ENCODE results near the gene DNASE1. TPM values are rescaled to one million over a fixed set of nuclear protein-coding genes. Genes with fewer than 3 reads are reported as not detected.

DNASE1 gene
- total RNA-seq, 1 donor from 2014 or later, result 49.3 TPM

DNA sequence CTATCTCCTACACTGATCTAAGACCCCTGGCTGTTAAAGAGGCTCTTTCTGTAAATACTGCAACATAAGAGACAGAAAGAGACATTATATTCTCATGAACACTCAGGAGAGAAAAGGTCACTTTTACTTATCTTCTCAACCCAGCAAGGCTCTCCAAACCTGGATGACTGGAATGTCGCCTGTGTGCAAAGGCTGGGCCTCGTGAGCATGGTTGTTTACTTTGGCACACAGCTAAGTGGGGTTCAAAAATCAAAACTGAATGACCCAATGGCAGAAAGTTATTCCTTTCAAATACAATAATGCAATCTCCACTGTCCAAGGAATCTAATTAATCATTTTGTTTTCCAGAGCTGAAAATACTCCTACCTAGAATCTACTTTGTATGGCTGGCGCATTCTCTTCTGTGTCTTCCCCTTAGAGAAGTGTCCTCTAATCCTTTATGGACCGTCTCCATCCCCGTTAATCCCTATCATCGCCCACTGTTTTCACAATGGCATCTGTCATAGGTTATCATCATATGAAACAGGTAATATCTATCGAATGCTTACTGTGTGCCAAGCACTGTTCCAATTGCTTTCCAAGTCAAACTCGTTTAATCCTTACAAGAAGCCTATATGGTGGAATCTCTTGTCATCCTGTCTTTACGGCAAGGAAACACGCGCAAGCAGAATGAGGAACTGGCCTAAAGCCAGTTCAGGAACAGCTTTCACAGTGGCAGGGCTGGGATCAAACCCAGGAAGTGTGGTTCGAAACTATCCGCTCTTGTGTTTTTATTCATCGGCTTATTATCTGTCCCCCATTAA lies 44.4 kb upstream of the DNASE1 start:
- TF ChIP-seq, protein P1, sequence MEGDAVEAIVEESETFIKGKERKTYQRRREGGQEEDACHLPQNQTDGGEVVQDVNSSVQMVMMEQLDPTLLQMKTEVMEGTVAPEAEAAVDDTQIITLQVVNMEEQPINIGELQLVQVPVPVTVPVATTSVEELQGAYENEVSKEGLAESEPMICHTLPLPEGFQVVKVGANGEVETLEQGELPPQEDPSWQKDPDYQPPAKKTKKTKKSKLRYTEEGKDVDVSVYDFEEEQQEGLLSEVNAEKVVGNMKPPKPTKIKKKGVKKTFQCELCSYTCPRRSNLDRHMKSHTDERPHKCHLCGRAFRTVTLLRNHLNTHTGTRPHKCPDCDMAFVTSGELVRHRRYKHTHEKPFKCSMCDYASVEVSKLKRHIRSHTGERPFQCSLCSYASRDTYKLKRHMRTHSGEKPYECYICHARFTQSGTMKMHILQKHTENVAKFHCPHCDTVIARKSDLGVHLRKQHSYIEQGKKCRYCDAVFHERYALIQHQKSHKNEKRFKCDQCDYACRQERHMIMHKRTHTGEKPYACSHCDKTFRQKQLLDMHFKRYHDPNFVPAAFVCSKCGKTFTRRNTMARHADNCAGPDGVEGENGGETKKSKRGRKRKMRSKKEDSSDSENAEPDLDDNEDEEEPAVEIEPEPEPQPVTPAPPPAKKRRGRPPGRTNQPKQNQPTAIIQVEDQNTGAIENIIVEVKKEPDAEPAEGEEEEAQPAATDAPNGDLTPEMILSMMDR (IDR thresholded peaks at IDR 0.05; ENCODE audit: unreplicated experiment), result no peak
- H3K9me3 Mint-ChIP-seq (ENCODE audit: low read depth), result no peaks in the 10 kb centered on the region
- DNase-seq (ENCODE audit: low spot score, unreplicated experiment), result no peak
- H3K27ac Mint-ChIP-seq, result peak overlapping the region; percentile 71
- H3K4me3 Mint-ChIP-seq (ENCODE audit: low read depth), result peak overlapping the region; percentile 100
- H3K4me1 Mint-ChIP-seq (ENCODE audit: low read depth), result peaks cover 24% of the 10 kb centered on the region
- no peaks in the 10 kb centered on the region for H3K27me3 Mint-ChIP-seq
- peaks cover 6% of the 10 kb centered on the region for H3K36me3 Mint-ChIP-seq (ENCODE audit: insufficient read depth)

DNA sequence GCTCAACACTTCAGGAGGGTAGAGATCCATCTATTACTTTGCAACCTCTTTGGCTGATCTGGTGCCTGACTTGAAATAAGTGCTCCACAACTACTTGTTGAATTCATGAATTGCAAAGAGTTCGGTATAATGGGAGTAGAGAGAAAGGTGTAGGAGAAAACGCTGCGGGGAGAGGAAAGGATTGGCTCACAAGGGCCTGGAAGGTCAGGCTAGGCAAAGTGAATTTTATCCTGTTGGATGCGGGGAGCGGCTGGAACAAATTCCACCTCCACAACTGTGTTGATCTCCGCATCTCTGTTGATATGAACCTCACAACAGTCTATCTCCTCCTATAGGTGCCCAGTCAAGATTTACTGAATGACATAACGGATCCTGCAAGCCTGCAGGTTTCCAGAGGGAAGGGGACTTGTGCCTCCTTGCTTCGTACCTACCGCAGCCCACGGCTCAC lies 43.8 kb upstream of the DNASE1 start:
- no peak for DNase-seq (ENCODE audit: low spot score, unreplicated experiment)
- no peaks in the 10 kb centered on the region for H3K9me3 Mint-ChIP-seq (ENCODE audit: low read depth)
- TF ChIP-seq, protein P1 (IDR thresholded peaks at IDR 0.05; ENCODE audit: unreplicated experiment), result no peak
- H3K27ac Mint-ChIP-seq, result peak overlapping the region; percentile 71
- peaks cover 9% of the 10 kb centered on the region for H3K36me3 Mint-ChIP-seq (ENCODE audit: insufficient read depth)
- peak overlapping the region; percentile 100 for H3K4me3 Mint-ChIP-seq (ENCODE audit: low read depth)
- H3K4me1 Mint-ChIP-seq (ENCODE audit: low read depth), result peaks cover 27% of the 10 kb centered on the region
- no peaks in the 10 kb centered on the region for H3K27me3 Mint-ChIP-seq

DNA sequence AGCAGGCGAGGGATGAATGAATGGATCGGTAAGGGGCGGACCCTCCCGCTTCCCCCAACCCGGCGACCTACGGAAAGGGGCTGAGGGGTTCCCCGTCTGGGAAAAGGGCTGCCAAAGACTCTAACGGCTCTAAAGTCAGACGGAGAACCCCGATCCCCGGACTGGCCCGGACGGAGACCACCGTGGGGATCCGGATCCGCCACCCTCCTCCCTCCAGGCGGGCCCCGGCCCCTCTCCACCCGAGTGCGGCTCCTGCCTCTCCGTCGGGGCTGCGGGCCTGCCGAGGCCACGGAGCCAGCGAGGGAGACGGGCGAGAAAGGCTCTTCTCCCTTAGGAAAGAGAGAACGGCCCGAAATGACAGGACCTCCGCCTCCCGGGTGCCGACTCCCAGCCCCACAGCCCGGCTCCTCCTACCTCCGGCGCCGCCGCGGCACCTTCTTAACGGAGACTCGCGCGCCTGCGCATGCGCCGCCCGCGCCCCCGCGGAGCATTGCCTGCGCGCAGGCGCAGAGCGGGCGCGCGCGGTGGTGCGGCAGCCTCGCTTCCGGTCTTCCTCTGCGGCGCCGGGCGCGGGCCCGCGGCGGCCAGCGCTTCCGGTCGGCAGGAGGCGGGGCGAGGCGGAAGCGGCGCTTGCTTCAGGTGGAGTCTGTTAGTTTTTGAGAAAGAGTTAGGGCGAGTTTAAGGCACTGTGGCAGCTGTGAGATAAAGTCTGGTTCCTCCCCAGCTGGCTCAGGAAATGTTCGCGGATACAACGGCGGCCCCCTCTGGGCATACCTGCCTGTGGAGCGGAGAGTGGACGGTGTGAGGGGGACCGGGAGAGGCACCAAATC lies 43.1 kb upstream of the DNASE1 start, which contains the start of gene SLX4:
TSS of gene SLX4 (minus strand) at position 461 of the 830 bp plus-strand sequence. CDS start 2,642 bp downstream, outside the sequence.
- Mint-ChIP-seq H3K4me3 (ENCODE audit: low read depth) (peak within 1 kb of the TSS; percentile 100), H3K9me3 (ENCODE audit: low read depth) (no peaks in the 10 kb centered on the region), H3K27me3 (no peaks in the 10 kb centered on the region), H3K36me3 (ENCODE audit: insufficient read depth) (peaks cover 9% of the 10 kb centered on the region), H3K27ac (peak within 1 kb of the TSS; percentile 99), H3K4me1 (ENCODE audit: low read depth) (peaks cover 27% of the 10 kb centered on the region)
- peak; percentile 89 for DNase-seq (ENCODE audit: low spot score, unreplicated experiment)
- TF ChIP-seq, protein P1 (IDR thresholded peaks at IDR 0.05; ENCODE audit: unreplicated experiment), result no peak

DNA sequence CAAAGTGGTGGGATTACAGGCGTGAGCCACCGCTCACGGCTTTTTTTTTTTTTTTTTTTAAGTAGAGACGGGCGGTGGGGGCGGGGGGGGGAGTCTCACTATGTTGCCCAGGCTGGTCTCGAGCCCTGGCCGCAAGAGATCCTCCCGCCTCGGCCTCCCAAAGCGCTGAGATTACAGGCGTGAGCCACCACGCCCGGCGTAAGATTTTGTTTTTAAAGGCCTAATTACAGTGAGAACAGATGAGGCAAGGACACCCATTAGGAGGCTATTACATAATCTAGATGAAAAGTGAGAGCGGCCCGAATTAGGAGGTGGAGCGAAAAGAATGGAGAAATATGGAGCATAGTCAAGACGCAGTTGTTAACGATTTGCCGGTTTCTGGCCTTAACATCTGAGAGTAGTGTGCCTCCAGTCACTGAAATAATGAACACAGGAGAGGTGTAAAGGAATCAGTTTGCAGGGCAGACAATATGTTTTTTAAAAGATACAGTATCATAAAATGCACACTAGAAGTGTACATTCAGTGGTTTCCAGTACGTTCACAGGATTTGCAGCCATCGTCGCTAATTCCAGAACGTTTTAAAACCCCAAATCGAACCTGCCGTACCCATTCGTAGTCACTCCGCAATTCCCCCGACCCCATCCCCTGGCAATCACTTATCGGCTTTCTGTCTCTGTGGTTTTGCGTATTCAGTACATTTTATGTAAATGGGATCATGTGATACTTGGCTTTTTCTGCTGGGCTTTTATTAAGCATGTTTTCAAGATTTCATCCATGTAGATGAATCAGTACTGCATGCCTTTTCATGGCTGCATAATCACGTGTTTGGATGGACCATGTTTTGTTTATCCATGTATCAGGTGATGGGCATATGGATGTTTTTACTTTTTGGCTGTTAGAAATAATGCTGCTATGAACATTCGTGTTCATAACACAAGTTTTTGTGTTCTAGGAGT lies 41.7 kb upstream of the DNASE1 start:
- TF ChIP-seq, protein P1 (IDR thresholded peaks at IDR 0.05; ENCODE audit: unreplicated experiment), result no peak
- Mint-ChIP-seq H3K4me1 (ENCODE audit: low read depth) (peaks cover 27% of the 10 kb centered on the region), H3K36me3 (ENCODE audit: insufficient read depth) (peaks cover 9% of the 10 kb centered on the region), H3K27ac (peak overlapping the region; percentile 73), H3K4me3 (ENCODE audit: low read depth) (peak overlapping the region; percentile 100), H3K27me3 (no peaks in the 10 kb centered on the region), H3K9me3 (ENCODE audit: low read depth) (no peaks in the 10 kb centered on the region)
- no peak for DNase-seq (ENCODE audit: low spot score, unreplicated experiment)

All from progenitor cell of endocrine pancreas (in vitro differentiated cells).